Heart left ventricle (tissue), 16 donors: ENCODE data around the gene WRAP73. TPM values are rescaled to one million over a fixed set of nuclear protein-coding genes. Genes with fewer than 3 reads are reported as not detected.

Experiments used
- ATAC-seq, 4 donors: fragments of 200-7000 bp; cut with Tn5 transposase; one replicate each; pipeline ENCODE4 v1.9.1; 2020 to 2022; ENCODE audit warnings: moderate library complexity in 4 of 4, mild to moderate bottlenecking in 3 of 4, moderate number of reproducible peaks in 1 of 4
- DNase-seq, 5 donors: peaks; one replicate each; pipeline ENCODE4 v3.0.0-alpha.2; 2020
- H3K27ac ChIP-seq, 12 donors: fragments of 200-600 bp; sonication (generic) in 4 of 12; one replicate each; pipeline versions ENCODE4 v1.5.0 to v1.8.0; 2016 to 2022; ENCODE audit warnings: mild to moderate bottlenecking in 2 of 12
- H3K27me3 ChIP-seq, 9 donors: fragments of 200-600 bp; sonication (generic) in 2 of 9; one replicate each; pipeline versions ENCODE4 v1.5.1 to v1.8.0; 2016 to 2022; ENCODE audit warnings: mild to moderate bottlenecking in 3 of 9
- H3K36me3 ChIP-seq, 9 donors: fragments of 200-600 bp; sonication (generic) in 2 of 9; one replicate each; pipeline versions ENCODE4 v1.5.0 to v1.8.0; 2018 to 2022; ENCODE audit warnings: mild to moderate bottlenecking in 2 of 9
- H3K4me1 ChIP-seq, 12 donors: fragments of 200-600 bp; sonication (generic) in 4 of 12; one replicate each; pipeline versions ENCODE4 v1.5.0 to v1.8.0; 2016 to 2022; ENCODE audit warnings: mild to moderate bottlenecking in 3 of 12
- H3K4me3 ChIP-seq, 12 donors: fragments of 200-600 bp; sonication (generic) in 4 of 12; one replicate each; pipeline versions ENCODE4 v1.5.0 to v1.8.0; 2017 to 2022; ENCODE audit warnings: mild to moderate bottlenecking in 9 of 12, moderate library complexity in 4 of 12
- H3K9me3 ChIP-seq, 12 donors: fragments of 200-600 bp; sonication (generic) in 4 of 12; one replicate each; pipeline versions ENCODE4 v1.5.0 to v1.8.0; 2016 to 2022; ENCODE audit warnings: mild to moderate bottlenecking in 1 of 12
- POLR2A ChIP-seq, 2 donors: fragments of 450-650 bp; IDR thresholded peaks; one replicate each; pipeline ENCODE4 v1.6.1; 2017; ENCODE audit warnings: antibody characterized with exemption in 2 of 2, mild to moderate bottlenecking in 2 of 2, moderate library complexity in 2 of 2
- WGBS, 4 donors: extraction: QIAGEN DNeasy Blood & Tissue Kit in 2 of 4; methylation state at CpG; one replicate each; pipeline versions ENCODE4 v1.1.5 to v1.1.7; 2013 to 2018; 5-methylcytosine and 5-hydroxymethylcytosine counted together
- intact Hi-C, 10 donors: fragments of 100-400 bp; cut with DNase I; formaldehyde crosslinking; loops; one replicate each; pipeline versions ENCODE4 v1.11.1 to v1.14.2; 2022
- polyA plus RNA-seq, 2 donors: library from polyadenylated mRNA; stranded (reverse); fragments of 200-250 nt; gene quantifications; one replicate each; pipeline ENCODE4 v1.2.3, GENCODE V29; 2013
- total RNA-seq, 9 donors: library from RNA; depleted of rRNA in 2 of 9; stranded (reverse); fragments of >200 nt in 2 of 9; fragmentation: NEBNext Ultra II Directional in 3 of 9; extraction: Animal tissue kit (Norgen Biotek cat#: 25700) in 3 of 9; gene quantifications; one replicate each; pipeline versions ENCODE4 v1.1.0 to v1.2.4, GENCODE V29; 2016 to 2023
- TF ChIP-seq, protein P1 (sequence below), 12 donors: fragments of 200-600 bp; sonication (generic) in 4 of 12; IDR thresholded peaks; one replicate each; pipeline versions ENCODE4 v1.5.0 to v1.8.0; 2018 to 2022; ENCODE audit warnings: antibody characterized with exemption in 12 of 12, mild to moderate bottlenecking in 5 of 12
- donor health status: ischemic (EF 13 %, LVEDD 7.1; RV severe dilation, severe dysfunction).
- donor health status: healthy with polysubstance abuse.
- donor health status: DM: no; HTN: yes; CAD: no.
- donor health status: DM: no; HTN: no; CAD: no.
- donor health status: ischemic (EF 25% LVEDD 6.9; RV normal size, moderate dysfunction).
- donor health status: ischemic (EF 25% LVEDD 5.7; RV mildly dilated, moderate dysfunction).
- donor health status: healthy.
- donor health status: DM: yes; HTN: yes; CAD: no.
- donor health status: ischemic (EF 35%, LVEDD 5.7; RV mildly dilated, moderate dysfunction).
- donor health status: nonischemic (EF 11% LVEDD 7.7; RV severe dilation, severe dysfunction).
- donor health status: DM: yes; HTN: yes; CAD: no.
- donor health status: PGD.
- donor health status: ischemic (EF 29% LVEDD 5.4; RV normal size, mild dysfunction).
- donor health status: nonischemic (EF 23%, LVEDD 6.1; RV moderate dilation, normal function).

WRAP73 gene
- total and polyA plus RNA-seq, 11 donors, result 8.5 to 21.6 (median 11.3) TPM

DNA sequence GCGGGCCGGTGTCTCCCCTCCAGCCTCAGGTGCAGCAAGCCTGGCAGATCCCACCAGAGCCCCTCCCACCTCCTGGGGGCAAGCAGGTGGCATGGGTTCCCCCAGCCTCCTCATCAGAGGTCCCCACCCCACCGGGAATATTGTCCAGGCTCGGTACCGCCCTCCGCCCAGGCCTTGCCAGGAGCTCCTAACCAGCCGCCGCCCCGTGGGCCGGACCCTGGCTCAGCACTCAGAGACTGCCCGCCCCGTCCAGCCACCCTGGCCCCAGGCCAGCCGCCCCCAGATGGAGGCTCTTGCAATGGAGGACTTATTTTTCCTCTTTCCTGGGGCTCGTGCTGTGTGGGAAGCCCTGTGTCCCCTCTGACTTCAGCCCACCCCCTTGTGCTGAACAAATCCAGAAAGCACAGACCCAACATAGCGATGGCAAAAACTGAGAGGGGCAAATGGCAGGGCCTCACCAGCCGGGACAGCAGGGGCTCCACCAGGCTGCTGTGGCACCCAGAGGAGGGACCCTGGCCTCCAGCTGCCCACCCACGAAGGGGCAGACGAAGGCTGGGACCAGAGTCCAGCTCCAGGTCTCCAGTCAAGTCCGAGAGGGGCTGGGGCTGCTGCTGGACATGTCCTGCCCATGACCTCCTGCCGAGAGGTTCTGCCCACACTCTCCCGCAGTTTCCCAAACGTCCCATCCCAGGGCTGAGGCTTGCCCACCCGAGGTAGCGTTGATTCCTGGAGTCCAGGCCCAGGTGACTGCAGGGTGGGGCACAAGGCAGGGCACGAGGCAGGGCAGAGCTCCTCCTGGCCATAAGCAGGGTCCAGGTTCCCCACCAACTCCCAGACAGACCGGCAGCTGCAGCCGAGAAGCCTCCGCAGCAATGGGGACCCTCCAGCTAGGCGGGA is 46.1 kb downstream of the WRAP73 start:
- TF ChIP-seq POLR2A (IDR thresholded peaks at IDR 0.05), result no peak
- TF ChIP-seq, protein P1, sequence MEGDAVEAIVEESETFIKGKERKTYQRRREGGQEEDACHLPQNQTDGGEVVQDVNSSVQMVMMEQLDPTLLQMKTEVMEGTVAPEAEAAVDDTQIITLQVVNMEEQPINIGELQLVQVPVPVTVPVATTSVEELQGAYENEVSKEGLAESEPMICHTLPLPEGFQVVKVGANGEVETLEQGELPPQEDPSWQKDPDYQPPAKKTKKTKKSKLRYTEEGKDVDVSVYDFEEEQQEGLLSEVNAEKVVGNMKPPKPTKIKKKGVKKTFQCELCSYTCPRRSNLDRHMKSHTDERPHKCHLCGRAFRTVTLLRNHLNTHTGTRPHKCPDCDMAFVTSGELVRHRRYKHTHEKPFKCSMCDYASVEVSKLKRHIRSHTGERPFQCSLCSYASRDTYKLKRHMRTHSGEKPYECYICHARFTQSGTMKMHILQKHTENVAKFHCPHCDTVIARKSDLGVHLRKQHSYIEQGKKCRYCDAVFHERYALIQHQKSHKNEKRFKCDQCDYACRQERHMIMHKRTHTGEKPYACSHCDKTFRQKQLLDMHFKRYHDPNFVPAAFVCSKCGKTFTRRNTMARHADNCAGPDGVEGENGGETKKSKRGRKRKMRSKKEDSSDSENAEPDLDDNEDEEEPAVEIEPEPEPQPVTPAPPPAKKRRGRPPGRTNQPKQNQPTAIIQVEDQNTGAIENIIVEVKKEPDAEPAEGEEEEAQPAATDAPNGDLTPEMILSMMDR (IDR thresholded peaks at IDR 0.05), result no peak
- intact Hi-C loops, result no loop called here

DNA sequence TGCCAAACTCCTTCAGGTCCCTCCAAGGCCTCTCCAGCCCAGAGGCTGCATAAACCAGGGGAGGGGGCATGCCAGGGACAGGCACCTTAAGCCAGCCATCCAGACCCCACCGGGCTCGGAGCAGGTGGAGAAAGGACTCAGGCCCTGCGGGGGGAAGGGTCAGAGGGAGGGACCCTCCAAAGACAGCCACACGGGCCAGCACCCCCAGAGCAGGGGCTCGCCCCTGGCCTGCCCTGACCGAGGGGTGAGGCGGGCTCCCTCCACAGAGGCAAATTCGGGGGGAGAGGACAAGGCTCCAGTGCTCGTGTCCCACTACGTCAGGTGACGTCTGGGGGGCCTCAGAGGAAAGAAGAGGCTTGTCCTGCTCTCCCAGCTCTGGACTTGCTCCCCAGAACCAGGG is 46.7 kb downstream of the WRAP73 start:
- no peak overlapping the region for H3K27ac ChIP-seq
- intact Hi-C loops, result no loop called here
- ATAC-seq (no peak), DNase-seq (no peak)
- H3K4me1 ChIP-seq, result peaks cover 0 to 11% (median 7%) of the 10 kb centered on the region in 12 donors
- TF ChIP-seq, protein P1 (IDR thresholded peaks at IDR 0.05), result no peak
- no peak for TF ChIP-seq POLR2A (IDR thresholded peaks at IDR 0.05)
- WGBS, 4 donors, result 88 to 99% (median 94%) methylated on average over 11 of the region's 11 CpGs
- H3K4me3 ChIP-seq, result no peak overlapping the region
- no peaks in the 10 kb centered on the region for H3K36me3 ChIP-seq
- peaks cover 0 to 18% (median 0%) of the 10 kb centered on the region in 9 donors for H3K27me3 ChIP-seq
- H3K9me3 ChIP-seq, result no peaks in the 10 kb centered on the region

More for the DNA sequence above, 46.1 kb downstream of the WRAP73 start:
- no peaks in the 10 kb centered on the region for H3K9me3 ChIP-seq
- H3K36me3 ChIP-seq, result no peaks in the 10 kb centered on the region
- WGBS, 4 donors, result 80 to 88% (median 86%) methylated on average over 17 to 29 of the region's 29 CpGs
- H3K4me1 ChIP-seq, result peaks cover 0 to 4% (median under 1%) of the 10 kb centered on the region in 12 donors
- H3K27ac ChIP-seq, result no peak overlapping the region
- peaks cover 0 to 25% (median 0%) of the 10 kb centered on the region in 9 donors for H3K27me3 ChIP-seq
- DNase-seq, result no peak
- no peak overlapping the region for H3K4me3 ChIP-seq
- ATAC-seq, result no peak

DNA sequence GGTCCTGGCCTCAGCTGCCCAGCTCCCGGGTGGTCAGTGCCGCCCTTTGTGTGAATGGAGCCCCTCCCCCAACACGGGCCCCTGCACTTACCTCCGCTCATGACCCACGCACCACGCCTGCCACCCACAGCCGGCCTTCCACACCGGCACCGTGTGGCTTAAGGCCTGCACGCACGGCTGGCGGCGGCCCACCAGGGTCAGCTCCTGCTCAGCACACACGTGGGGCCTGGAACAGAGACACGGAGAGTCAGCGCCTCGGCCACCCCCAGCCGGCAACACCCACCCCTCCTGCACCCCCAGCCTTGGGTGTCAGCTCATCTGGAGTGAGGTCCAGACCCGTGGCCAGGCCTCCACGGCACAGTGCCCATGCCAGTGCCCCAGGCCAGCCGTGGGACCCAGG is 47.5 kb downstream of the WRAP73 start:
- WGBS, 4 donors, result 88 to 92% (median 89%) methylated on average over 11 to 21 of the region's 21 CpGs
- no peak for TF ChIP-seq POLR2A (IDR thresholded peaks at IDR 0.05)
- TF ChIP-seq, protein P1 (IDR thresholded peaks at IDR 0.05), result no peak
- intact Hi-C loops, result no loop called here
- ATAC-seq, result no peak
- H3K27me3 ChIP-seq, result peaks cover 0 to 10% (median 0%) of the 10 kb centered on the region in 9 donors
- H3K4me1 ChIP-seq, result peaks cover 0 to 19% (median 14%) of the 10 kb centered on the region in 12 donors
- no peaks in the 10 kb centered on the region for H3K9me3 ChIP-seq
- DNase-seq, result no peak
- no peaks in the 10 kb centered on the region for H3K36me3 ChIP-seq
- H3K27ac ChIP-seq, result no peak overlapping the region
- H3K4me3 ChIP-seq, result no peak overlapping the region

DNA sequence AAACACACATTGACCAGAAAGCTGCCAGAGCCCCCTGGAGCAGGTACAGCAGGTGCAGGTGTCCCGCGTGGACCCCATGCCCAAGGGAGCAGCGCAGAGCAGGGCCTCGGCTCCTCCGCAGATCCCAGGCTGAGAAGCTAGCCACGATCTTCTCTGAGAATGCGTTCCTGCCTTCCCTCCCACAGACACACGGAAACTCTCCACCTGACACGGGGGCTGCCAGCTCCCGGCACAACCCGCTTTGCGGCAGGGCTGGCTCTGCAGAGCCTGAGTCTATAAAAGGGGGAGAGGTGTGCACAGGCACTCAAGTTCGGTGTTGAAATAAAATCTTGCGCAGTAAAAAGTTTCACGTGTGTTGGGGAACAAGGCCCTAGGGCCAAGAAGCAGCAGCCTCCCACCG is 48.2 kb downstream of the WRAP73 start:
- no peak for DNase-seq
- Histone ChIP-seq H3K4me3 (no peak overlapping the region), H3K27ac (no peak overlapping the region), H3K9me3 (no peaks in the 10 kb centered on the region), H3K4me1 (peaks cover 0 to 22% (median 17%) of the 10 kb centered on the region in 12 donors), H3K36me3 (no peaks in the 10 kb centered on the region), H3K27me3 (peaks cover 0 to 7% (median 0%) of the 10 kb centered on the region in 9 donors)
- no peak for ATAC-seq
- no peak for TF ChIP-seq POLR2A (IDR thresholded peaks at IDR 0.05)
- intact Hi-C loops, result no loop called here
- 79 to 87% (median 82%) methylated on average over 9 to 16 of the region's 16 CpGs for WGBS, 4 donors
